Ishikawa (cell line): ENCODE results near the gene EMILIN3.

Experiments used
- CEBPB ChIP-seq: IDR thresholded peaks from 2 replicates; pipeline ENCODE4 v1.6.1; 2012
- EGR1 ChIP-seq: IDR thresholded peaks from 2 replicates; pipeline ENCODE4 v1.6.1; 2012
- EP300 ChIP-seq: IDR thresholded peaks from 2 replicates; pipeline ENCODE4 v1.6.1; 2012; ENCODE audit warnings: borderline replicate concordance
- NFIC ChIP-seq: IDR thresholded peaks from 2 replicates; pipeline ENCODE4 v1.6.1; 2012
- RAD21 ChIP-seq: IDR thresholded peaks from 2 replicates; pipeline ENCODE4 v1.6.1; 2012; ENCODE audit warnings: low read depth
- TCF12 ChIP-seq: IDR thresholded peaks from 2 replicates; pipeline ENCODE4 v1.6.1; 2012; ENCODE audit warnings: low read depth

DNA sequence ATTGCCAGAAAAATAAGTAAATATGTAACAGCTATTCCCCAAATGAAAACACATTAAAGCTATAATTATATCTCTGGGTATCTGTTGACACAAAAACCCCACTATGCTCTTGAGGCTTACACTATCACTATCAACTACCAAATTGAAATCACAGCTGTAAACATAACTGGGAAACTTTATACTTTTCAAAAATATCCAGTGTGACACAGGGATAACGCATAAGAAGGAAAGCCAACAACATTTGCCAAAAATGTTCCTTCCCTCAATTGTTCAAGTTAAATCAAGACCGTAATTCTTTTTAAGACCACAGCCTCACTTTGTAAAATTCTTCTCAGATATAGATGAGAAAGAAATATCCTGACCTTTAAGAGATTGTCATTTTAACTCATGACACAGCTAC lies 52.2 kb downstream of the EMILIN3 start:
- TF ChIP-seq EP300 (no peak), RAD21 (no peak), CEBPB (no peak), TCF12 (no peak), NFIC (no peak), EGR1 (no peak)
